ENCODE measurements around the gene METAP1D.
"Not testable (repeated sequence)": the region's sequence is repeated elsewhere in the genome, so short reads cannot be mapped to it uniquely, and the experiment has no call there.

The METAP1D gene

DNA sequence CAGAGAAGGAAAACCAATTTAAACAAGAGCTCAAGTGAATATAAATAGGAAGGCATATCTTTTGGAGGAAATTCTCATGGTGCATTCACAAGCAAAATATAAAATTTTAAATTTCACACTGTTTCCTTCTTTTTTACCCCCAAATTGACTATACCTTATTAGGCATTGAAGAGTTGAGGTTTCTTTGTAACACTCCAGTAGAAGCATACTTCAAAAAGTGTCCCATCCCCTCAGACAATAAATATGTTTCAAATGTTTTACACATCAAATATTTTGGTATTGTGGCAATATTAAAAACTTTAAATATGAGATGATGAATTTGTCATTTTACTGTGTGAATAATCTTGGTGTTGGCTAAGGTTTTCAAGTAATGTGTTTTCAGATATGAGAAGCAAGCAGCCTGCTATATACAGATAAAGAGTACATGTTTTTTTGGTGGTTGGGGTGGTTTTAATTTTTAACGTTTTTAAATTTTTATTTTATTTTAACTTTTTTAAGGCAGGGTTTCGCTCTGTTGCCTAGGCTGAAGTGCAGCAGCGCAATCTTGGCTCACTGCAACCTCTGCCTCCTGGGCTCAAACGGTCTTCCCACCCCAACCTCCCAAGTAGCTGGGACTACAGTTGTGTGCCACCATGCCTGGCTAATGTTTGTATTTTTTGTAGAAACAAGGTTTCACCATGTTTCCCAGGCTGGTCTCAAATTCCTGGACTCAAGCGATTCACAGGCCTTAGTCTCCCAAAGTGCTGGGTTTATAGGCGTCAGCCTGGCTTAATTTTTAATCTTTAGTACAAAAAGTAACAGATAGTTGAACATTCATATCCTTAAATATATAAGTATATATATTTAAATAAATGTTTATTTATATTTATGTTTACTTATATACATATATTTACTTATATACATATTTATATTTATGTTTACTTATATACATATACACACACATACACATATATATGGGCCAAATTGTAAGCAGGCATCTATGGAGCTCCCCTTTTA, 49.1 kb downstream of the METAP1D start:
- DNase-seq (ENCODE audit: low read depth), result no peak

DNA sequence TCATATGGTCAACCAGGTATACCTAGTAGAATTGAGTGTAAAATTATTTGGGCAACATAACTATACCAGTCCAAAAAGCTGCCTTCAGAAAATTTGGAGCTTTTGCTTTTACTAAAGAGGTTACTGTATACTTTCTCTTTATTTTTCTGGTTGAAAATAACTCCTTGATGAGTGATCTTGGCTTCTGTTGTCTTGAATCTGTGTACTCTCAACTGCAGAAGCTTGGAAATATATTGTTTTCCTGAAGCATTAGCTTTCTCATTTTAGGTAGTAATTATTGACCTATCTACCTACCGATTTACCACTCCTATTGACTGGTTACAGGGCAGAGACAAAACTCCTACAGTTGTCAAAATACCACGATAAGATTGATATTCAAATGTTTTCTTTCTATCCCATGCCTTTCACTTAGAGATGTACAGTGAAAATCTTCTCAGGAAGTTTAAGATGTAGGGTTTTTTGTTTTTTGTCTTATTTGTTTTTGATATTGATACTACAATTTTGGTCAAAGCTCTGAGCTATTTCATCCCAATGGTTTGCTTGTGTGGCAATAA, 49.9 kb downstream of the METAP1D start:
- no peak for DNase-seq (ENCODE audit: low read depth)

GRCh38 chr2:172050479-172051125, 50.8 kb downstream of the METAP1D start:
- DNase-seq (ENCODE audit: low read depth), result no peak

DNA sequence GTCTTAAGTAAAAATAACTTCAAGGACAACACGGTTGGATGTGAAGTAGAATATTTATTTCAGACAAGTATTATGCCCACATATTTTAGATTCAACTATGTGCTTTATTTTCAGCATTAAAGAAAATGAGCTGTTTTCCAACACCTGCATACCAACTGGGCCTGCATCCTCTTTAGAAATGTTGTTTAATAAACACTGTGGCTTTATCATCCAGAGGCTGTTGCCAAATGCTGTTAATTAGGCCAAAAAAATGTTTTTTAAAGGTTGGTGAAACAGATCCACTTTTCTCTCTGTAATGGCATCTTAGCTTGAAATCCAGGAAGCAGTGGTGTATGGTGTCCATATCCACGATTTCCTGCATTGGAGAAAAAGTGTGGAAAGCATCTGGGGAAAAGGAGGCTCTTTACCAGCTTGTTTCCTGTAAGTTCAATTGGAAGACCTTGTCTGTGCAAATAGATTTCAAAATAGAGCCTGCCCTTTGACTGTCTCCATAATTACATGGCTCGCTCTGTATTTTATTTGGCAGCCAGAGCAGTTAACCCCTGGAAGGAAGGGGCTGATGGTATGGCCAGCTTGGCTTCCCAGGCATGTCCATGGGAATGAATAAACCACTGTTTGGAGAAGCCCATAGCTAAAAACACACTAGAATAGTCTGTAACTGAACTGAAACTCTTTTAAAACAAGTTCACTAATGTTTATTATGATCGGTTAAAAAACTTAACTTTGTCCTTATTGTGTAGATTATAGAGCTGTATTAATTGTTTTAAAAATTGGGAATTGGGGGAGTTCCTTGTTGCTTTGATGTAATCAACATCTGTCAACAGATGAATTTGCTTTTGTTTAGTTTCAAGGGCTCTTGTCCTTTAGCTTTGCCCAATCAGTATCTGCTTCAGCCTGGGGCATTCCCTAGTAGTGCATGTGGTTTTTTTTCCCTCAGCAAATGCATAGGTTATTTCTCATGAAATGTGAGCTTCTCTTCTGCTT, 52.5 kb downstream of the METAP1D start:
- DNase-seq (ENCODE audit: low read depth), result no peak

GRCh38 chr2:172053486-172053885, 53.7 kb downstream of the METAP1D start:
- DNase-seq (ENCODE audit: low read depth), result no peak

GRCh38 chr2:172056293-172056692, 56.5 kb downstream of the METAP1D start:
- DNase-seq (ENCODE audit: low read depth), result no peak

DNA sequence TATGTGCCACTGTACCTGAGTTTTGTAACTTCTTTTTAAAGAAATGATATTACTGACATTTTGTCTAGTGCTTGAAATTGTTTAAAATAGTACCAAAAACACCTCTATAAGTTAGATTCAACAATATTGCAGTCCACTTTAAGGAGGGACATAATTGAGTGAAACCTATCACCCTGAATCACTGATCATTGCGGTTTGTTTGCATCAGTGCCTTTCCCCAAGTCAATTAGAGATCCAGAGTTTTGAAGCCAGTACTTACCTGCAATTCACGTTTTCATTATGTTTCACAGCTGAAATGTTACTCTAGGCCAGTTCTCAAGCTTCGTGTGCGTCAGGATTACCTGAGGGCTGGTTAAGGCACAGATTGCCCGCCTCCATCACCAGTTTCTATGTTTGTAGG, 58.9 kb downstream of the METAP1D start:
- no peak for DNase-seq (ENCODE audit: low read depth)

GRCh38 chr2:172060118-172060517, 60.4 kb downstream of the METAP1D start:
- DNase-seq (ENCODE audit: low read depth), result not testable (repeated sequence)

DNA sequence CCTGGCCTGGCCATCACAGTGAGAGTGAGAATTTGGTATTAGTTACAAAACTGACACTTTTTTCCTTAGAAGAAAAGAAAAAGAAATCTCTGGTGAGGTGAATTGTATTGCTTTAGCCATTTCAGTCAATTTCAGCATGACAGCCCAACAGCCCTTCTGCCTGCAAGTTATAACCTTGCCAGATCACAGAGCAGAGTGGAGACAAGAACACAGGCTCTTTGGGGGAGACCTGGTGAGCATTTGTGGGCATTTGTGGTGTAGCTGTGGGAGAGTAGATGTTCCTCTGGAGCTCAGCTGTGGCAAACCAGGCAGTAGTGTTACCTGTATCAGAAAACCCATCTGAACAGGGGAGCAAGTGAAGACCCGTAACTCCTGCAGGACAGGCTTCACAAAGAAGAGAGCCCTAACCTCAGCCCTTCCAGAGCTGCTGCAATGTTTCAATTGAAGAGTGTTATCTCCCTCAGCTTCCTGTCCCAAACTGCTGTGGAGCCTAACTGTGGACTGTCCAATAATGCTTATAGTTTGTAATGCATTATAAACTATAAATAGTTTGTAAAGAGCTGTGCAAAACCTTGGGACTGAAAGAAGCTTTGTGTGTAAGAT, 62.8 kb downstream of the METAP1D start:
- no peak for DNase-seq (ENCODE audit: low read depth)

- DNase-seq (ENCODE audit: low read depth), result no peak
These were observed 63.7 kb downstream of the METAP1D start for GRCh38 chr2:172063446-172063845.

DNA sequence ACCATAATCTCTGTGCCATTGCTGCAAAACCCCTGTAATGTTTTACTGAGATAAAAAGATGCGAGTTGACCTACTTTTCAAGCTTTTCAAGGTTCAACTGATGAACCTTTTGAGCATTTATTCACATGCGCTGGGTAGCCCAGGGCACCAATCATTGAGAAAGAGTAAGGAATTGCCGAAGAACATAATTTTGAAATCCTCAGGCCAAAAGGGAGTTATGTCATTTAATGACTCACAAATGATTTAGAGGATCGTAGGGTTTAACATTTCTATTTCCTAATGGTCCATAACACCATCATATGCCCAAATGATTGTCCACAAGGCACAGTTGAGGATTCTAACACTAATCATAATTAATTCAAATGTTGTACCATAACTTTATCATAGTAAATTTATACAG, 65.4 kb downstream of the METAP1D start:
- DNase-seq (ENCODE audit: low read depth), result no peak

DNA sequence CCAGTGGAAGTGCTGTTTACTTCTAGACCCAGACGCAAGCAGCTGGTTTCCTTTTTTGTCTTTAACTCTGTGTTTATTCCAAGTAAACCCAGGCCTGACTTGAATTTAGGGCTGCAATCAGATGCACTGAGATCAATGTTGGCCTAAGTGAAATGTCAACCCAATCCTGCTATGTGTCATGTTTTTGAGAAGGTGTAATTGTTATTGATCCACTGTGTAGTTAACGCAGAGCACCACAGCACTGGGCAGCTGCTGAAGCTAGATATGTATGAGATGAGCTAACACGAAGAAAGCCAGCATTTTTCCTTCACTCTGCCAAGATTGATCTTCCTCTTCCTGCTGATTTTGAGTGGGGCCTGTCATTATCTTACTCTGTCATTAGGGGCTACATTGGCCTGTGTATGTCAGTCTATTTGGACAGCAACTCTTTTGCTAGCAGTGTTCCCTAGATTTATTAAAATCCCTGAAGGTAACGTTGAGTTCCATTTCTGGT, 66.7 kb downstream of the METAP1D start:
- no peak for DNase-seq (ENCODE audit: low read depth)

- DNase-seq (ENCODE audit: low read depth), result not testable (repeated sequence)
These were observed 68.2 kb downstream of the METAP1D start for GRCh38 chr2:172067905-172068304.

DNA sequence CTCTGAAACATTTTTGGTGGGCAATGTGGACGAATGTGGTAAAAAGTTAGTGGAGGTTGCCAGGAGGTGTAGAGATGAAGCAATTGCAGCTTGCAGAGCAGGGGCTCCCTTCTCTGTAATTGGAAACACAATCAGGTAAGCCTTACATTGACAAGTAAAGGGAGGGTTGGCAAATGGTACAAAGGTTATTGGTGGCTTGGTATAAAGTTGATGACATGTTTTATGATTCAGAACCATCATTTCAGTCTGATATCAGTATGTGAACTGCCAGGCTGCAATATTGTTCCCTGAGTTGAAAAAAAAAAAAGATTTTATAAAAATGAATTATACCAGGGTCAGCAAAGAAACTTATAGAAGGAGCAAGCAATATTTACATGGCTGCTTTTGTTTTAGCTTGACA, 71.2 kb downstream of the METAP1D start:
- DNase-seq (ENCODE audit: low read depth), result no peak

GRCh38 chr2:172072303-172072702, 72.5 kb downstream of the METAP1D start:
- DNase-seq (ENCODE audit: low read depth), result no peak

DNA sequence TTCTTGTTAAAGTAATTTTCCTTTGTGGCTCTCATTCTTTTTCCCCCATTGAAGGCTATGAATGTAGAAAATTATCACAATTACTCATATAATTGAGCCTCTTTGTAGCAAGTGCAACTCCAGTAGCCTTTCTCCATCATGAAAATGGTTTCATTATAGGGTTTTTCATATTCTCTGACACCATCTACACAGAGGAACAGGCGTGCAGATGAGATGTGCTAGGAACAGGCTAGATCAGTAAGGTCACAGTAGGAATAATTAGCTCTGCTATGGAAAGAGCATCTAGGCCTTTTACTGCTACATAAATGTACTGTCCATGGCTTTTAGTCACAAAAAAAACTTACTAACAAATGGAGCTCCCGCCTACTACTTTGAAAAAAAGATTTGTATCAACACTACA, 73.0 kb downstream of the METAP1D start:
- no peak for DNase-seq (ENCODE audit: low read depth)

GRCh38 chr2:172073518-172073917, 73.8 kb downstream of the METAP1D start:
- no peak for DNase-seq (ENCODE audit: low read depth)

GRCh38 chr2:172074254-172074653, 74.5 kb downstream of the METAP1D start:
- DNase-seq (ENCODE audit: low read depth), result no peak

GRCh38 chr2:172079416-172079815, 79.7 kb downstream of the METAP1D start:
- DNase-seq (ENCODE audit: low read depth), result no peak

DNA sequence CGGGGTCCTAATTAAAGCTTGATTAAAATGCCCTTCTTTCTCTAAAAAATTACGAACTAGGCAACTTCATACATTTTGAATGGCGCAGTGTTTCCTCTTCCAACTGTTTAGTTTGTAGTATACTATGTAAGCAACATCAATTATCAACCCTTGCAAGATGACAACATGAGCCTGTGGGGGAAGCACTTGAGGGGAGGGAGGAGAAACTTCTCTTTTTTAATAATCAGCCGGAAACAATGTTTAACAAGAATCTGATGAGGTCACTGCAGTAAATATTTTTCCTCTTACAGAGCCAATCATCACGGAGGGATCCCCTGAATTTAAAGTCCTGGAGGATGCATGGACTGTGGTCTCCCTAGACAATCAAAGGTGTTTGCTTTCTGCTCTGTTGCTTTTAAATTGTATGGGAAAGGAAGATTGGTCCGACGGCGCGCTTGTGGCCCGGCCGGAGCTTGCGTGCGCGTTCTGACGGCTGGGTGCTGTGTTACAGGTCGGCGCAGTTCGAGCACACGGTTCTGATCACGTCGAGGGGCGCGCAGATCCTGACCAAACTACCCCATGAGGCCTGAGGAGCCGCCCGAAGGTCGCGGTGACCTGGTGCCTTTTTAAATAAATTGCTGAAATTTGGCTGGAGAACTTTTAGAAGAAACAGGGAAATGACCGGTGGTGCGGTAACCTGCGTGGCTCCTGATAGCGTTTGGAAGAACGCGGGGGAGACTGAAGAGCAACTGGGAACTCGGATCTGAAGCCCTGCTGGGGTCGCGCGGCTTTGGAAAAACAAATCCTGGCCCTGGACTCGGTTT, 80.3 kb downstream of the METAP1D start:
- DNase-seq (ENCODE audit: low read depth), result no peak

Measured in non-pigmented ciliary epithelial cell (primary cell).